ENCODE measurements around the gene UGT1A6. TPM values are rescaled to one million over a fixed set of nuclear protein-coding genes. Genes with fewer than 3 reads are reported as not detected.

The UGT1A6 gene
- total RNA-seq, 1 experiment from 2014 or later = not detected

DNA sequence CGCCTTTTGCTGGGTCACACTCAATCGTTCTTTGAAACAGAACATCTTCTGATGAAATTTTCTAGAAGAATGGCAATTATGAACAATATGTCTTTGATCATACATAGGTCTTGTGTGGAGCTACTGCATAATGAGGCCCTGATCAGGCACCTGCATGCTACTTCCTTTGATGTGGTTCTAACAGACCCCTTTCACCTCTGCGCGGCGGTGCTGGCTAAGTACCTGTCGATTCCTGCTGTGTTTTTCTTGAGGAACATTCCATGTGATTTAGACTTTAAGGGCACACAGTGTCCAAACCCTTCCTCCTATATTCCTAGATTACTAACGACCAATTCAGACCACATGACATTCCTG, 20.5 kb downstream of the UGT1A6 start (continued):
- TF ChIP-seq E2F5 (CRISPR knock-in tag; IDR thresholded peaks at IDR 0.05) (no peak), EMX1 (CRISPR knock-in tag; IDR thresholded peaks at IDR 0.05) (no peak), IRF1 (CRISPR knock-in tag; IDR thresholded peaks at IDR 0.05) (no peak), JUN (CRISPR knock-in tag; IDR thresholded peaks at IDR 0.05) (no peak), ZBTB43 (CRISPR knock-in tag; IDR thresholded peaks at IDR 0.05) (no peak), MAX (CRISPR knock-in tag; IDR thresholded peaks at IDR 0.05) (no peak), IRF2 (CRISPR knock-in tag; IDR thresholded peaks at IDR 0.05; ENCODE audit: borderline replicate concordance, low read depth) (no peak), ZNF219 (CRISPR knock-in tag; IDR thresholded peaks at IDR 0.05; ENCODE audit: borderline replicate concordance) (no peak), NFATC4 (CRISPR knock-in tag; IDR thresholded peaks at IDR 0.05) (no peak), ZSCAN18 (CRISPR knock-in tag; IDR thresholded peaks at IDR 0.05) (no peak), FOXP4 (CRISPR knock-in tag; IDR thresholded peaks at IDR 0.05) (no peak), ETV6 (CRISPR knock-in tag; IDR thresholded peaks at IDR 0.05) (no peak), ELF4 (CRISPR knock-in tag; IDR thresholded peaks at IDR 0.05; ENCODE audit: low read depth) (no peak), RELA (CRISPR knock-in tag; IDR thresholded peaks at IDR 0.05; ENCODE audit: borderline replicate concordance) (no peak), ATF3 (CRISPR knock-in tag; conservative IDR thresholded peaks at IDR 0.05) (no peak)
- TF ChIP-seq, protein P1, sequence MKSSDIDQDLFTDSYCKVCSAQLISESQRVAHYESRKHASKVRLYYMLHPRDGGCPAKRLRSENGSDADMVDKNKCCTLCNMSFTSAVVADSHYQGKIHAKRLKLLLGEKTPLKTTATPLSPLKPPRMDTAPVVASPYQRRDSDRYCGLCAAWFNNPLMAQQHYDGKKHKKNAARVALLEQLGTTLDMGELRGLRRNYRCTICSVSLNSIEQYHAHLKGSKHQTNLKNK (CRISPR knock-in tag; IDR thresholded peaks at IDR 0.05) = no peak

DNA sequence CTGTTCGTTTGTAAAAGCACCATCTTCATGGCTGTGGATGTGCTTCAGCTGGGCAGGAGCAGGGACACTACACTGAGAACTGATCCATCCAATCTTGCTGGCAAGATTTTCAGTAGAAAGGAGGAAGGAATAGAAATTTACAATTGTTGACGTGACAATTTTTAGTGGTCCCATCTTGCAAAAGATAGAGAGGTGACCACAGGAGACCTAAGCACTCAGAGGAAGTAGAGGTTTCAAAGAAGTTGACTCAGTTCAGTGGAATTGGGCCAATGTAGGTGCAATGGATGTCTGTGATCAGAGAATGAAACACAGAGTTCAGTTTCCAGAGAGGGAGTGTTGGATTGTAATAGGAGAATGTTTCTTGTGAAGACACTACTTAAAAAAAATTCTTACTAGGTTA, 21.4 kb downstream of the UGT1A6 start:
- Mint-ChIP-seq H3K9me3 (peaks cover 15% of the 10 kb centered on the region), H3K4me3 (no peak overlapping the region), H3K36me3 (no peaks in the 10 kb centered on the region), H3K27me3 (ENCODE audit: low read depth) (peaks cover 7% of the 10 kb centered on the region; the same call in 1 of the 2 replicates), H3K27ac (no peak overlapping the region), H3K4me1 (peaks cover 4% of the 10 kb centered on the region; the same call in 1 of the 2 replicates)
- POLR2A ChIA-PET = no interaction called here
- ATAC-seq (no peak), DNase-seq (ENCODE audit: low spot score) (no peak)
- CTCF ChIA-PET = no interaction called here
- TF ChIP-seq, protein P2, sequence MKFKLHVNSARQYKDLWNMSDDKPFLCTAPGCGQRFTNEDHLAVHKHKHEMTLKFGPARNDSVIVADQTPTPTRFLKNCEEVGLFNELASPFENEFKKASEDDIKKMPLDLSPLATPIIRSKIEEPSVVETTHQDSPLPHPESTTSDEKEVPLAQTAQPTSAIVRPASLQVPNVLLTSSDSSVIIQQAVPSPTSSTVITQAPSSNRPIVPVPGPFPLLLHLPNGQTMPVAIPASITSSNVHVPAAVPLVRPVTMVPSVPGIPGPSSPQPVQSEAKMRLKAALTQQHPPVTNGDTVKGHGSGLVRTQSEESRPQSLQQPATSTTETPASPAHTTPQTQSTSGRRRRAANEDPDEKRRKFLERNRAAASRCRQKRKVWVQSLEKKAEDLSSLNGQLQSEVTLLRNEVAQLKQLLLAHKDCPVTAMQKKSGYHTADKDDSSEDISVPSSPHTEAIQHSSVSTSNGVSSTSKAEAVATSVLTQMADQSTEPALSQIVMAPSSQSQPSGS (CRISPR knock-in tag; IDR thresholded peaks at IDR 0.05; ENCODE audit: borderline replicate concordance, low read depth) = no peak
- TF ChIP-seq ZNF425 (CRISPR knock-in tag; conservative IDR thresholded peaks at IDR 0.05) = no peak
- TF ChIP-seq SP1 (CRISPR knock-in tag; conservative IDR thresholded peaks at IDR 0.05) = no peak
- TF ChIP-seq, protein P3, sequence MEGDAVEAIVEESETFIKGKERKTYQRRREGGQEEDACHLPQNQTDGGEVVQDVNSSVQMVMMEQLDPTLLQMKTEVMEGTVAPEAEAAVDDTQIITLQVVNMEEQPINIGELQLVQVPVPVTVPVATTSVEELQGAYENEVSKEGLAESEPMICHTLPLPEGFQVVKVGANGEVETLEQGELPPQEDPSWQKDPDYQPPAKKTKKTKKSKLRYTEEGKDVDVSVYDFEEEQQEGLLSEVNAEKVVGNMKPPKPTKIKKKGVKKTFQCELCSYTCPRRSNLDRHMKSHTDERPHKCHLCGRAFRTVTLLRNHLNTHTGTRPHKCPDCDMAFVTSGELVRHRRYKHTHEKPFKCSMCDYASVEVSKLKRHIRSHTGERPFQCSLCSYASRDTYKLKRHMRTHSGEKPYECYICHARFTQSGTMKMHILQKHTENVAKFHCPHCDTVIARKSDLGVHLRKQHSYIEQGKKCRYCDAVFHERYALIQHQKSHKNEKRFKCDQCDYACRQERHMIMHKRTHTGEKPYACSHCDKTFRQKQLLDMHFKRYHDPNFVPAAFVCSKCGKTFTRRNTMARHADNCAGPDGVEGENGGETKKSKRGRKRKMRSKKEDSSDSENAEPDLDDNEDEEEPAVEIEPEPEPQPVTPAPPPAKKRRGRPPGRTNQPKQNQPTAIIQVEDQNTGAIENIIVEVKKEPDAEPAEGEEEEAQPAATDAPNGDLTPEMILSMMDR (IDR thresholded peaks at IDR 0.05) = no peak
- no peak for TF ChIP-seq EMX1 (CRISPR knock-in tag; IDR thresholded peaks at IDR 0.05)
- TF ChIP-seq ZNF263 (CRISPR knock-in tag; IDR thresholded peaks at IDR 0.05; ENCODE audit: low read depth) = no peak
- TF ChIP-seq, protein P4, sequence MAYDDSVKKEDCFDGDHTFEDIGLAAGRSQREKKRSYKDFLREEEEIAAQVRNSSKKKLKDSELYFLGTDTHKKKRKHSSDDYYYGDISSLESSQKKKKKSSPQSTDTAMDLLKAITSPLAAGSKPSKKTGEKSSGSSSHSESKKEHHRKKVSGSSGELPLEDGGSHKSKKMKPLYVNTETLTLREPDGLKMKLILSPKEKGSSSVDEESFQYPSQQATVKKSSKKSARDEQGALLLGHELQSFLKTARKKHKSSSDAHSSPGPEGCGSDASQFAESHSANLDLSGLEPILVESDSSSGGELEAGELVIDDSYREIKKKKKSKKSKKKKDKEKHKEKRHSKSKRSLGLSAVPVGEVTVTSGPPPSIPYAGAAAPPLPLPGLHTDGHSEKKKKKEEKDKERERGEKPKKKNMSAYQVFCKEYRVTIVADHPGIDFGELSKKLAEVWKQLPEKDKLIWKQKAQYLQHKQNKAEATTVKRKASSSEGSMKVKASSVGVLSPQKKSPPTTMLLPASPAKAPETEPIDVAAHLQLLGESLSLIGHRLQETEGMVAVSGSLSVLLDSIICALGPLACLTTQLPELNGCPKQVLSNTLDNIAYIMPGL (CRISPR knock-in tag; IDR thresholded peaks at IDR 0.05) = no peak
